Measurements from ENCODE around the gene KLK14.

KLK14 gene

DNA sequence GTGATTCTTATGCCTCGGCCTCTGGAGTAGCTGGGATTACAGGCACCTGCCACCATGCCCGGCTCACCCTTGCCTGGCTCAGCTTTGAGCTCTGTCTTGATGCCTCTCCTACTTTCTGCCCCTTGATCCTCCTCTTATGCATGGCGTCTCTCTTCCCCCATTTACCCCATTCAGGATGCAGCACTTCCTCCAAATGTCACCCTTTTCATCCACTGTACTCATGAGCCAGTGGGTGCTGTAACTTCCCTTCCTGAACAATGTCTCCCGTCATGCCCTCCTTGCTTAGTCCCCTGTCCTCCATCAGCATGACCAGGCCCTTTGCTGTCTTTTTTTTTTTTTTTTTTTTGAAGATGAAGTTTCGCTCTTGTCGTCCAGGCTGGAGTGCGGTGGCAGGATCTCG, 38.6 kb upstream of the KLK14 start:
- ChIA-PET POLR2A (no interaction called here), CTCF (no interaction called here)
- TF ChIP-seq CTCF (IDR thresholded peaks at IDR 0.05; ENCODE audit: control extremely low read depth, extremely low read depth, low read depth, missing control alignments): no peak
- DNase-seq (ENCODE audit: extremely low spot score): no peak

- ChIA-PET CTCF (interaction anchor here (0.9 kb wide), 1 partner anchor 20 kb away, joined by 3 read pairs; no protein-coding TSS in a partner anchor), POLR2A (interaction anchor here (0.6 kb wide), 1 partner anchor 310 kb away, joined by 3 read pairs; no protein-coding TSS in a partner anchor)
- DNase-seq (ENCODE audit: extremely low spot score): no peak
- TF ChIP-seq CTCF (IDR thresholded peaks at IDR 0.05; ENCODE audit: control extremely low read depth, extremely low read depth, low read depth, missing control alignments): no peak
Measured at GRCh38 chr19:51120160-51120559, 37.5 kb upstream of the KLK14 start.

- TF ChIP-seq CTCF (IDR thresholded peaks at IDR 0.05; ENCODE audit: control extremely low read depth, extremely low read depth, low read depth, missing control alignments): no peak
- POLR2A ChIA-PET: interaction anchor here (0.6 kb wide), 1 partner anchor 311 kb away, joined by 3 read pairs; no protein-coding TSS in a partner anchor
- CTCF ChIA-PET: no interaction called here
- DNase-seq (ENCODE audit: extremely low spot score): no peak
Measured at GRCh38 chr19:51119611-51120010, 36.9 kb upstream of the KLK14 start.

GRCh38 chr19:51119101-51119500, 36.4 kb upstream of the KLK14 start:
- ChIA-PET CTCF (interaction anchor here (0.7 kb wide), 1 partner anchor 11 kb away, joined by 3 read pairs; the partner anchor contains the start of gene CTU1), POLR2A (no interaction called here)
- no peak for DNase-seq (ENCODE audit: extremely low spot score)
- no peak for TF ChIP-seq CTCF (IDR thresholded peaks at IDR 0.05; ENCODE audit: control extremely low read depth, extremely low read depth, low read depth, missing control alignments)

GRCh38 chr19:51116736-51117286, 34.1 kb upstream of the KLK14 start:
- no peak for TF ChIP-seq CTCF (IDR thresholded peaks at IDR 0.05; ENCODE audit: control extremely low read depth, extremely low read depth, low read depth, missing control alignments)
- ChIA-PET CTCF (no interaction called here), POLR2A (no interaction called here)
- no peak for DNase-seq (ENCODE audit: extremely low spot score)

DNA sequence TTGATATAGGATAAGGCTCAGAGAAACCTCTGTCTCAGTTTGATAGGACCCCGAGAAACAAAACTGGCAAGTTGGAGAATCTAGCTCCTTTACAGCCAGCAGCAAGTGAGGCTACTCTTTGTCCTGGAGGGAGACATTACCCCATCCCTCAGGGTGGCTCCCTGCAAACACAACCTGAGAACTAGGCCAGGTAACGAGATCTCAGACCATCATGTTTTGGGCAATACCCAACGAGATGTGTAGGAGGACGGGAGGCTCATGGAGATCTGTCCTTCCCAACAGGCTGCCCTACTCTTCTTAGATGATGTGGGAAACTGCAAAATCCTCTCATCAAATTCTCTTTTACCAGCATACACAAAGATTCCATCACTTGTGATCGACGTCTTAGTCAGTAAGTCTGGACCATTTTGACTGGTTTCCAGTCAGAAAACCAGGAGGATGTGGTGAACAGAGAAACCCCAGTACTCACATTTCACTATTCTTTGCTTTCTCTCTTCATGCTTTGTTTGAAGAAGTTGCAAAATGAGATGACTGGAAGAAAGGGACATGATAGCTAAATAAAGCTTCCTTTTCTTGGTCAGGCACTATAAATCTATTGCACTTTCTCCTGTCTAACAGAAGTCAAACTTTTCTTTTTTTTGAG, 31.5 kb upstream of the KLK14 start:
- ChIA-PET CTCF (interaction anchor here (0.9 kb wide), 1 partner anchor 248 kb away, joined by 3 read pairs; no protein-coding TSS in a partner anchor), POLR2A (no interaction called here)
- no peak for TF ChIP-seq CTCF (IDR thresholded peaks at IDR 0.05; ENCODE audit: control extremely low read depth, extremely low read depth, low read depth, missing control alignments)
- no peak for DNase-seq (ENCODE audit: extremely low spot score)

Data from GM10248 (cell line).